ENCODE results near the gene DPEP2. TPM values are rescaled to one million over a fixed set of nuclear protein-coding genes. Genes with fewer than 3 reads are reported as not detected.

DPEP2 gene
- polyA plus RNA-seq, 3 donors = 117 to 235 (median 124) TPM

GRCh38 chr16:67967183-67967957, 31.9 kb downstream of the DPEP2 start:
- Mint-ChIP-seq H3K4me1 (peaks cover 26% of the 10 kb centered on the region), H3K27ac (peak overlapping the region; percentile 61 to 89 (median 78)), H3K4me3 (peak overlapping the region; percentile 98 to 99), H3K9me3 (no peaks in the 10 kb centered on the region), H3K36me3 (peaks cover 9 to 19% of the 10 kb centered on the region in 2 donors), H3K27me3 (ENCODE audit: low read depth in 3 of 3) (peaks cover 1 to 4% (median 2%) of the 10 kb centered on the region in 3 donors)
- Histone ChIP-seq H3K79me2 (ENCODE audit: insufficient read depth, low read length) (peaks cover 23% of the 10 kb centered on the region), H2AFZ (ENCODE audit: insufficient read depth, low read depth, low read length, poor library complexity, severe bottlenecking) (peak overlapping the region; percentile 93), H3K4me2 (replicated peaks; ENCODE audit: extremely low read depth, low read length, poor library complexity, severe bottlenecking) (peak overlapping the region; percentile 90), H3K27ac (ENCODE audit: low read depth in 1 of 2, low read length in 2 of 2) (peak overlapping the region in 1 of 2 donors; percentile 63), H3K9me3 (replicated peaks in 1 of 2; ENCODE audit: control insufficient read depth in 1 of 2, insufficient read depth in 1 of 2, low read length in 2 of 2) (no peaks in the 10 kb centered on the region), H4K20me1 (ENCODE audit: insufficient read depth, low read length) (peaks cover 47% of the 10 kb centered on the region), H3K9ac (ENCODE audit: insufficient read depth, low read length, poor library complexity, severe bottlenecking) (peak overlapping the region; percentile 79), H3K27me3 (ENCODE audit: control insufficient read depth in 2 of 2, insufficient read depth in 2 of 2, low read length in 2 of 2) (no peaks in the 10 kb centered on the region), H3K4me3 (replicated peaks in 1 of 3; ENCODE audit: low read depth in 2 of 3, low read length in 3 of 3) (peak overlapping the region; percentile 83 to 91 (median 91)), H3K4me1 (ENCODE audit: control insufficient read depth in 1 of 2, insufficient read depth in 2 of 2, low read length in 2 of 2) (peaks cover 18 to 24% of the 10 kb centered on the region in 2 donors), H3K36me3 (replicated peaks in 1 of 2; ENCODE audit: control insufficient read depth in 1 of 2, insufficient read depth in 2 of 2, low read length in 2 of 2) (peaks cover 1 to 16% of the 10 kb centered on the region in 2 donors)
- no peak for TF ChIP-seq CTCF (IDR thresholded peaks at IDR 0.05)
- intact Hi-C loops (cut with micrococcal nuclease) = no loop called here
- WGBS (ENCODE audit: insufficient coverage) = 45% methylated on average over 8 of the region's 18 CpGs
- no peak for DNase-seq

- H3K4me3 Mint-ChIP-seq = peak overlapping the region; percentile 98 to 99
- peak overlapping the region; percentile 79 for H3K9ac ChIP-seq (ENCODE audit: insufficient read depth, low read length, poor library complexity, severe bottlenecking)
- peaks cover 8 to 23% of the 10 kb centered on the region in 2 donors for H3K36me3 ChIP-seq (replicated peaks in 1 of 2; ENCODE audit: control insufficient read depth in 1 of 2, insufficient read depth in 2 of 2, low read length in 2 of 2)
- H3K4me1 ChIP-seq (ENCODE audit: control insufficient read depth in 1 of 2, insufficient read depth in 2 of 2, low read length in 2 of 2) = peaks cover 18 to 24% of the 10 kb centered on the region in 2 donors
- H3K9me3 Mint-ChIP-seq = no peaks in the 10 kb centered on the region
- H3K4me1 Mint-ChIP-seq = peaks cover 26% of the 10 kb centered on the region
- peak overlapping the region; percentile 90 for H3K4me2 ChIP-seq (replicated peaks; ENCODE audit: extremely low read depth, low read length, poor library complexity, severe bottlenecking)
- no peaks in the 10 kb centered on the region for H3K27me3 ChIP-seq (ENCODE audit: control insufficient read depth in 2 of 2, insufficient read depth in 2 of 2, low read length in 2 of 2)
- H4K20me1 ChIP-seq (ENCODE audit: insufficient read depth, low read length) = peaks cover 47% of the 10 kb centered on the region
- 46% methylated on average over 2 of the region's 3 CpGs for WGBS (ENCODE audit: insufficient coverage)
- H3K4me3 ChIP-seq (replicated peaks in 1 of 3; ENCODE audit: low read depth in 2 of 3, low read length in 3 of 3) = peak overlapping the region in 1 of 3 experiments; percentile 91
- no peaks in the 10 kb centered on the region for H3K9me3 ChIP-seq (replicated peaks in 1 of 2; ENCODE audit: control insufficient read depth in 1 of 2, insufficient read depth in 1 of 2, low read length in 2 of 2)
- H3K79me2 ChIP-seq (ENCODE audit: insufficient read depth, low read length) = peaks cover 23% of the 10 kb centered on the region
- intact Hi-C loops (cut with micrococcal nuclease) = no loop called here
- no peak overlapping the region for H3K27ac ChIP-seq (ENCODE audit: low read depth in 1 of 2, low read length in 2 of 2)
- H3K27me3 Mint-ChIP-seq (ENCODE audit: low read depth in 3 of 3) = peaks cover 1 to 4% (median 2%) of the 10 kb centered on the region in 3 donors
- no peak overlapping the region for H3K27ac Mint-ChIP-seq
- no peak overlapping the region for H2AFZ ChIP-seq (ENCODE audit: insufficient read depth, low read depth, low read length, poor library complexity, severe bottlenecking)
- TF ChIP-seq CTCF (IDR thresholded peaks at IDR 0.05) = no peak
- peaks cover 16 to 26% of the 10 kb centered on the region in 2 donors for H3K36me3 Mint-ChIP-seq
- DNase-seq = peak in 1 of 3 donors; percentile 15
Measured at GRCh38 chr16:67966549-67967182, 32.6 kb downstream of the DPEP2 start.
